NCI-H2227 (cell line): ENCODE data around the gene SPATA6.
"Not testable (repeated sequence)": the region's sequence is repeated elsewhere in the genome, so short reads cannot be mapped to it uniquely, and the experiment has no call there.

ENCODE experiments used
- DNase-seq: peaks from one replicate; lab custom pipeline; 2025; ENCODE audit not compliant: unreplicated experiment; lab: John Stamatoyannopoulos, UW

Gene SPATA6

GRCh38 chr1:48471691-48472576, at the start of gene SPATA6:
TSS of gene SPATA6 (minus strand) at chr1:48472204. CDS start at chr1:48472008, 196 bp downstream.
- DNase-seq: peak; percentile 97

- not testable (repeated sequence) for DNase-seq
These were observed 47.9 kb upstream of the SPATA6 start for GRCh38 chr1:48519896-48520295.

- no peak for DNase-seq
These were observed 34.9 kb upstream of the SPATA6 start for GRCh38 chr1:48506870-48507269.

DNA sequence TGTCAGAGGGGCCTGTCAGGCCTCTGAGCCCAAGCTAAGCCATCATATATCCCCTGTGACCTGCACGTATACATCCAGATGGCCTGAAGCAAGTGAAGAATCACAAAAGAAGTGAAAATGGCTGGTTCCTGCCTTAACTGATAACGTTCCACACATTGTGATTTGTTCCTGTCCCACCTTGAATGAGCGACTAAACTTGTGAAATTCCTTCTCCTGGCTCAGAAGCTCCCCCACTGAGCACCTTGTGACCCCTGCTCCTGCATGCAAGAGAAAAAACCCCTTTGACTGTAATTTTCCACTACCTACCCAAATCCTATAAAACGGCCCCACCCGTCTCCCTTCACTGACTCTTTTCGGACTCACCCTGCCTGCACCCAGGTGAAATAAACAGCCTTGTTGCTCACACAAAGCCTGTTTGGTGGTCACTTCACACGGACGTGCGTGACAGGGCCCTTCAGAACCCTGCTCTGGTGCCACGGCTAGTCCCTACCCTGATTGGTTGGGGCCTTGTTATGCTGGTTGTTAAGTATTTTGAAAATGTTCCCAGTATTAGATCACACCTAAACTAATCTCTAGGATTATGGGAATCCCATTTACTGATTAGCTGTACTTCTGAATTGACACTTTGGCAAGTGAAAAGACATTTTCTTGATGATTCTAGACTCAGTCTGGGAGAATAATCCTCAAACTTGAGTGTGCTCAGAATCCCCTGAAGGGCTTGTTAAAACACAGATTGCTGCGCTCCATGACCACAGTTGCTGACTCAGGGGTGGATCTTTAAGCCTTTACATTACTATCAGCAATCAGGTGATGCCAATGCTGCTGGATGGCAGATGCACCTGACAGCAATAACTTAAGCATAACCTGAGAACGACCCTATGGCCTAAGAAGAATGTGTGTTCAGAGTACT, 28.8 kb upstream of the SPATA6 start:
- DNase-seq: no peak

DNA sequence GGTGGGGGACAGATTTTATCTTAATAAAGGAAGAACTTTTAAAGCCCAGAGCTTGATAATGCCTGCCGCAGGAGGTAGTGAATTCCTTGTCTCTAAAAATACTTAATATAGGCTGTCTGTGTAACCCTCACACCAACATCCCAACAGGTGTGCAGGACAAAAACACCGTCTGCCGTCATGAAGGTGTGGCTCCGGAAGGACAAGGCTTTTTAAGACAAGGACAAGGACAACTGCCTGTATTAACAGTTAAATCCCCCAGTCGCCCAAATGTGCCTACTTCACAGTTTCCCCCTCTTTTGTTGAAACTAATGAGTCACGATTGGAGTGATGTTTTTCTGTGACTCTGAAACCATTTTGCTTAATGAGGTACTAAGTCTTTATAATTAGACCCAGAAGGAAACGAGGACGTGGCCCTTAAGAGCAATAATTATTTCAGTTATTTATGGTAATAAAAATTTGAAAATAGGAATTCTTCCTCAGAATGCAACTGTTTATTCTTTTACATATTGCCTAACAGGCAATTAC, 27.3 kb upstream of the SPATA6 start:
- DNase-seq: no peak

DNA sequence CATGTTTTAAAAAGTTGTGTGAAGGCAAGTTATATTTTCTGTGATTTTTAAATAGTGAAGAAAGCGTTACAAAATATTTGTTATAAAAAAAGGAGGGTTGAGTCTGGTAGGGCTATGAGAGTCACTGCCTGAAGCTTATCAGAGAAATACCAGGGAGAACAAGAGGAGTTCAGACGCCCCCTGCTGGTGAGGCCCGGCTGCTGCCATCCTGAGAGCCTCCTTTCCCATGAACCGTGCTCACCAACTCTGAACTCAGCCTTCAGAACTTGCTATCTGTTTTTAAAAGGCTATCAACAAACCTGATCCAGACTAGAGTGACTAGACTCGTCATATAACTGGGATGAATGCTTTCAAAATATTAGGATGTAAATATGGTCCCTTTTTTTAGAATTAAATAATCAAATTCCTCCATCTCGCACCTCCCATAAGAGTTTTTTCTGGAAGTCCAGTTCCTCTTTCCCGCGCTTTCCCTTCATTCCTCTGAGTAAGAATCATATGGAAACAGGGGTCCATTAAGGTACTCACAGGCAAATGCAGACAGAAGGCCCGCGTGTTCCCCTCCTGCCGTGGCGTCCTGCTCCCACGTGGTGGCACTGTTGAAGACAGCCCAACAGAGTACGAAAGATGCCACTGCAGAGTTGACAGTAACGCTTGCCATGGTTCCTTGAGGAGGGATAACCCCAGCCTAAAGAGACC, 26.2 kb upstream of the SPATA6 start:
- peak; percentile 72 for DNase-seq

GRCh38 chr1:48495911-48496310, 23.9 kb upstream of the SPATA6 start:
- DNase-seq: no peak

- no peak for DNase-seq
These were observed 23.2 kb upstream of the SPATA6 start for GRCh38 chr1:48495166-48495565.

GRCh38 chr1:48493970-48494769, 22.2 kb upstream of the SPATA6 start:
- DNase-seq: no peak

DNA sequence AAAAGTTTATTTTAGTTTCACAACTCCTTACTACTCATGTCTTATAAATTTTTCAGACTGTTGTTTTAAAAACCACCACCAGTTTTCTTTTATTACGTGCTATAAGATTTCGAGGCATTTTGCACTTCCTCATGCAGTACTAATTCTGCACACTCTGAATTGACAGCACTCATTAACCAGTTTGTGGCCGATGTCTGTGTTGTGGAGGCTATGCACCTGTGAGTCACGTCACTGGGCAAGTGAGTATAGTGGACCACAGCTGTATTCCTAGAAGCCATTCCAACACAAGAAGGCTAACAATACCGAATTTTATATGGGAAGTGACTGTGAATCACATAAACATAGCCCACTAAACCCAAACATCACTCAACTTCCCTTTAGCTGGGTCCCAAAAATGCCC, 21.0 kb upstream of the SPATA6 start:
- DNase-seq: no peak

DNA sequence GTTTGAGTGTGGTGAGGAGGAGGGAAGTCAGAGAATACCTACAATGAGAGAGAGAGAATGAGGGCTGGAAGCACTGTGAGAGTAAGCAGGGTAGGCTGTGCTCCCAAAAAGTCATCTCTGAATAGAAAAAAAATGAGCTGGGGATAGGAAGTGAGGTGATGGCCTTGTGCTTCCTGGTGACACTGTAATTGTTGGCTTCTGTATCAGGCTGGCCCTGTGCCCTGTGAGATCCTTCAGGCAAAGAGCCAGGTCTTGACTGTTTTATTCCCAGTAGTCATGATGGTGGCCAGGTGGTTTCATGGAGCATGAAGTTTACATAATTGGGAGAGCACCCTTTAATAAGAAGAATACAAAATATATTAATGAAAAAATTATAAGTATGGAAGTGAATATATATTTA, 20.4 kb upstream of the SPATA6 start:
- DNase-seq: no peak

GRCh38 chr1:48488721-48489120, 16.7 kb upstream of the SPATA6 start:
- no peak for DNase-seq

DNA sequence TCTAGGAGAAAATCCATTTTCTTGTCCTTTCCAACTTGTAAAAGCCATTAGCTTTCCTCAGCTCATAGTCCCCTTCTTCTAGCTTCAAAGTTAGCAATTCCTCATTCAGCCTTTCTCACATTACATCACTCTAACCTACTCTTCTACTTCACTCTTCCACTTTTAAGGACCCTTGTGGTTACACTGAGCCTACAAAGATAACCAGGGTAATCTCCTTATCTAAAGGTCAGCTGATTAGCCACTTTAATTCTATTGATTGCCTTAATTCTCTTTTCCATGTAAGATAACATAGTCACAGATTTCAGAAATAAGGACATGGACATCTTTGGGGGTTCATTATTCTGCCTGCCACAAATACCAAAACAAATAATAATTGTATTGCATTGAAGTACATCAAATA, 8.5 kb upstream of the SPATA6 start:
- DNase-seq: no peak

DNA sequence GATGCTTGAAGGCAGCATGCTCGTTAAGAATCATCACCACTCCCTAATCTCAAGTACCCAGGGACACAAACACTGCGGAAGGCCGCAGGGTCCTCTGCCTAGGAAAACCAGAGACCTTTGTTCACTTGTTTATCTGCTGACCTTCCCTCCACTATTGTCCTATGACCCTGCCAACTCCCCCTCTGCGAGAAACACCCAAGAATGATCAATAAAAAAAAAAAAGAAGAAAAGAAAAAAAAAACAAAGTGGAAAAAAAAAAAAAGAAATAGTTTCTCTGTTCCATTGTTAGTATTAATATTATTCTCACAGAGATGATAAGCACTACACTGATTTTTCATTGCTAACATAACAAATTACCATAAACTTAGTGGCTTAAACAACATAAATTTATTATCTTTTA, 8.0 kb upstream of the SPATA6 start:
- DNase-seq: not testable (repeated sequence)

DNA sequence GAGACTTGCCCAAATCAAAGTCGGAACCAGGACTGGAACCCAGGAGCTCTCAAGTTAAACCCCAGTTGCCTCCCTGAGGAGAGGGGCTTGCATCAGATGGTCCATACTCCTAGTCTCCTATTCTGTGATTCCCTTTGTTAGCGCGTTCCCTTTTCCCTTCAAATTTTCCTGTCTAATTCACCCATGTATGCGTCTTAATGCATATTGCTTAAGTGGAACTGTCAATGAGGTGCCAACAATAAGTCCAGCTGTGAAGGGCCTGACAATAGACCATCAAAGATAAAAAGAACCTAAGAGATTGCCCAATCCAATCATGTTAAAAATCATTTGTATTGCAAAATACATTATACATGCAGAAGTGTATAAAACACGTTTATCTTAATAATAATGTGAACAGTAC, 634 bp upstream of the SPATA6 start:
- DNase-seq: peak; percentile 51

GRCh38 chr1:48470950-48471690, 884 bp downstream of the SPATA6 start:
- peak; percentile 54 for DNase-seq

- peak; percentile 8 for DNase-seq
These were observed 1.5 kb downstream of the SPATA6 start for GRCh38 chr1:48470481-48470855.

GRCh38 chr1:48469616-48470480, 2.2 kb downstream of the SPATA6 start:
- no peak for DNase-seq

GRCh38 chr1:48466594-48466993, 5.4 kb downstream of the SPATA6 start:
- no peak for DNase-seq
